Measurements from ENCODE around the gene TFF1.

TFF1 gene

GRCh38 chr21:42393443-42393950 is 27.2 kb upstream of the TFF1 start:
- POLR2A ChIA-PET (ENCODE audit: low non-redundant PET), result no interaction called here
- no peak overlapping the region for H3K27ac ChIP-seq
- CTCF ChIA-PET, result interaction anchor here (0.8 to 1.5 kb wide), 2 partner anchors 12 to 20 kb away, joined by 3 to 4 read pairs; no protein-coding TSS in a partner anchor
- DNase-seq (ENCODE audit: low spot score), result no peak
- TF ChIP-seq, protein P1, sequence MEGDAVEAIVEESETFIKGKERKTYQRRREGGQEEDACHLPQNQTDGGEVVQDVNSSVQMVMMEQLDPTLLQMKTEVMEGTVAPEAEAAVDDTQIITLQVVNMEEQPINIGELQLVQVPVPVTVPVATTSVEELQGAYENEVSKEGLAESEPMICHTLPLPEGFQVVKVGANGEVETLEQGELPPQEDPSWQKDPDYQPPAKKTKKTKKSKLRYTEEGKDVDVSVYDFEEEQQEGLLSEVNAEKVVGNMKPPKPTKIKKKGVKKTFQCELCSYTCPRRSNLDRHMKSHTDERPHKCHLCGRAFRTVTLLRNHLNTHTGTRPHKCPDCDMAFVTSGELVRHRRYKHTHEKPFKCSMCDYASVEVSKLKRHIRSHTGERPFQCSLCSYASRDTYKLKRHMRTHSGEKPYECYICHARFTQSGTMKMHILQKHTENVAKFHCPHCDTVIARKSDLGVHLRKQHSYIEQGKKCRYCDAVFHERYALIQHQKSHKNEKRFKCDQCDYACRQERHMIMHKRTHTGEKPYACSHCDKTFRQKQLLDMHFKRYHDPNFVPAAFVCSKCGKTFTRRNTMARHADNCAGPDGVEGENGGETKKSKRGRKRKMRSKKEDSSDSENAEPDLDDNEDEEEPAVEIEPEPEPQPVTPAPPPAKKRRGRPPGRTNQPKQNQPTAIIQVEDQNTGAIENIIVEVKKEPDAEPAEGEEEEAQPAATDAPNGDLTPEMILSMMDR (conservative IDR thresholded peaks at IDR 0.05; ENCODE audit: low read depth), result no peak

GRCh38 chr21:42392731-42393442 is 26.6 kb upstream of the TFF1 start:
- ChIA-PET CTCF (no interaction called here), POLR2A (ENCODE audit: low non-redundant PET) (no interaction called here)
- no peak for DNase-seq (ENCODE audit: low spot score)
- no peak overlapping the region for H3K27ac ChIP-seq
- TF ChIP-seq, protein P1 (conservative IDR thresholded peaks at IDR 0.05; ENCODE audit: low read depth), result no peak

GRCh38 chr21:42391297-42391696 is 25.0 kb upstream of the TFF1 start:
- ChIA-PET POLR2A (ENCODE audit: low non-redundant PET) (no interaction called here), CTCF (no interaction called here)
- DNase-seq (ENCODE audit: low spot score), result no peak
- H3K27ac ChIP-seq, result no peak overlapping the region
- TF ChIP-seq, protein P1 (conservative IDR thresholded peaks at IDR 0.05; ENCODE audit: low read depth), result no peak

GRCh38 chr21:42390696-42391095 is 24.4 kb upstream of the TFF1 start:
- DNase-seq (ENCODE audit: low spot score), result no peak
- TF ChIP-seq, protein P1 (conservative IDR thresholded peaks at IDR 0.05; ENCODE audit: low read depth), result no peak
- ChIA-PET CTCF (no interaction called here), POLR2A (ENCODE audit: low non-redundant PET) (no interaction called here)
- no peak overlapping the region for H3K27ac ChIP-seq

GRCh38 chr21:42390193-42390592 is 23.9 kb upstream of the TFF1 start:
- POLR2A ChIA-PET (ENCODE audit: low non-redundant PET), result no interaction called here
- no peak overlapping the region for H3K27ac ChIP-seq
- TF ChIP-seq, protein P1 (conservative IDR thresholded peaks at IDR 0.05; ENCODE audit: low read depth), result no peak
- DNase-seq (ENCODE audit: low spot score), result no peak
- CTCF ChIA-PET, result no interaction called here

DNA sequence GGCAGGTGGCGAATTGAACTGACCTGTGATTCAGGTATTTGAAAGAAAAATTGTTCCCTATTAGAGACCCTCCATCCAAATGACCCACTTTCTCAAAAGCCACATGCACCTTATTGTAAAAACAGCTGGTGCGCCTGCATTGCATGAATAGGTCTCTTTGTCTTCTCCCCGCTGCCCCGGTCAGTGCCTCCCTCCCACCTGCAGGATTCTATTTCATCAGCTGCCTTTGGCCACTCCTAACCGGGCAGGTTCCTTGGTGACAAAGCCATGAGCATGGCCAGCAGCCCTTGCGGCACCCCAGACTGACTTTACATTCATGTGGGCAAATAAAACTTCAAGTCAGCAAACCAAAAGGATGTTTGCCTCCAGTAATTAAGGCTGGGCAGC is 23.1 kb upstream of the TFF1 start:
- POLR2A ChIA-PET (ENCODE audit: low non-redundant PET), result no interaction called here
- DNase-seq (ENCODE audit: low spot score), result no peak
- no peak overlapping the region for H3K27ac ChIP-seq
- CTCF ChIA-PET, result no interaction called here
- TF ChIP-seq, protein P1 (conservative IDR thresholded peaks at IDR 0.05; ENCODE audit: low read depth), result no peak
